Measurements from ENCODE around the gene SLC6A5.

The SLC6A5 gene

GRCh38 chr11:20589796-20590195, 9.6 kb upstream of the SLC6A5 start:
- Mint-ChIP-seq H3K9me3 (no peaks in the 10 kb centered on the region), H3K27me3 (peaks cover 40% of the 10 kb centered on the region), H3K4me3 (no peak overlapping the region), H3K4me1 (no peaks in the 10 kb centered on the region), H3K27ac (no peak overlapping the region)
- no peak for ATAC-seq
- DNase-seq, result no peak

GRCh38 chr11:20590381-20590780, 9.0 kb upstream of the SLC6A5 start:
- Mint-ChIP-seq H3K4me3 (no peak overlapping the region), H3K9me3 (no peaks in the 10 kb centered on the region), H3K27me3 (peaks cover 46% of the 10 kb centered on the region), H3K27ac (no peak overlapping the region), H3K4me1 (no peaks in the 10 kb centered on the region)
- no peak for DNase-seq
- ATAC-seq, result no peak

GRCh38 chr11:20592741-20593140, 6.7 kb upstream of the SLC6A5 start:
- Mint-ChIP-seq H3K9me3 (no peaks in the 10 kb centered on the region), H3K27me3 (peaks cover 66% of the 10 kb centered on the region), H3K27ac (no peak overlapping the region), H3K4me1 (peaks cover 14% of the 10 kb centered on the region), H3K4me3 (no peak overlapping the region)
- DNase-seq (no peak), ATAC-seq (no peak)

GRCh38 chr11:20594274-20595061, 4.9 kb upstream of the SLC6A5 start:
- H3K4me1 Mint-ChIP-seq, result peaks cover 22% of the 10 kb centered on the region
- ATAC-seq, result no peak
- DNase-seq, result no peak
- H3K9me3 Mint-ChIP-seq, result no peaks in the 10 kb centered on the region
- no peak overlapping the region for H3K27ac Mint-ChIP-seq
- no peak overlapping the region for H3K4me3 Mint-ChIP-seq
- peaks cover 69% of the 10 kb centered on the region for H3K27me3 Mint-ChIP-seq

GRCh38 chr11:20595101-20595500, 4.3 kb upstream of the SLC6A5 start:
- Mint-ChIP-seq H3K4me1 (peaks cover 22% of the 10 kb centered on the region), H3K4me3 (no peak overlapping the region), H3K27ac (no peak overlapping the region), H3K27me3 (peaks cover 70% of the 10 kb centered on the region), H3K9me3 (peaks cover 2 to 4% of the 10 kb centered on the region in 2 donors)
- no peak for ATAC-seq
- DNase-seq, result no peak

- H3K9me3 Mint-ChIP-seq, result peaks cover 5 to 8% of the 10 kb centered on the region in 2 donors
- ATAC-seq (peak; percentile 60), DNase-seq (no peak)
- peaks cover 83% of the 10 kb centered on the region for H3K27me3 Mint-ChIP-seq
- peak overlapping the region; percentile 28 to 35 for H3K4me3 Mint-ChIP-seq
- no peak overlapping the region for H3K27ac Mint-ChIP-seq
- H3K4me1 Mint-ChIP-seq, result peaks cover 22% of the 10 kb centered on the region
These were observed 2.9 kb upstream of the SLC6A5 start for GRCh38 chr11:20596205-20597153.

- peaks cover 83% of the 10 kb centered on the region for H3K27me3 Mint-ChIP-seq
- ATAC-seq, result no peak
- H3K27ac Mint-ChIP-seq, result no peak overlapping the region
These were observed 2.2 kb upstream of the SLC6A5 start for GRCh38 chr11:20597154-20597679.

GRCh38 chr11:20597680-20598484, 1.5 kb upstream of the SLC6A5 start:
- DNase-seq, result no peak
- peaks cover 5 to 8% of the 10 kb centered on the region in 2 donors for H3K9me3 Mint-ChIP-seq
- H3K4me1 Mint-ChIP-seq, result peaks cover 22% of the 10 kb centered on the region
- no peak for ATAC-seq
- peak overlapping the region in 1 of 2 donors; percentile 1 for H3K4me3 Mint-ChIP-seq
- H3K27ac Mint-ChIP-seq, result no peak overlapping the region
- H3K27me3 Mint-ChIP-seq, result peaks cover 90% of the 10 kb centered on the region

More at GRCh38 chr11:20597154-20597679, 2.2 kb upstream of the SLC6A5 start:
- Mint-ChIP-seq H3K4me3 (peak overlapping the region; percentile 1 to 35), H3K4me1 (peaks cover 22% of the 10 kb centered on the region), H3K9me3 (peaks cover 5 to 8% of the 10 kb centered on the region in 2 donors)
- no peak for DNase-seq

- peak overlapping the region in 1 of 2 donors; percentile 87 for H3K27ac Mint-ChIP-seq
- peaks cover 96% of the 10 kb centered on the region for H3K27me3 Mint-ChIP-seq
- peaks cover 22% of the 10 kb centered on the region for H3K4me1 Mint-ChIP-seq
- ATAC-seq (no peak), DNase-seq (no peak)
- H3K4me3 Mint-ChIP-seq, result no peak overlapping the region
- H3K9me3 Mint-ChIP-seq, result peaks cover 5 to 8% of the 10 kb centered on the region in 2 donors
These were observed 916 bp upstream of the SLC6A5 start for GRCh38 chr11:20598492-20598891.

- DNase-seq (no peak), ATAC-seq (no peak)
- Mint-ChIP-seq H3K27me3 (peaks cover 100% of the 10 kb centered on the region), H3K27ac (no peak overlapping the region), H3K4me1 (peaks cover 22% of the 10 kb centered on the region), H3K9me3 (peaks cover 5 to 8% of the 10 kb centered on the region in 2 donors), H3K4me3 (no peak overlapping the region)
These were observed 575 bp downstream of the SLC6A5 start for GRCh38 chr11:20600020-20600346.

- no peak overlapping the region for H3K27ac Mint-ChIP-seq
- no peak for ATAC-seq
- H3K4me3 Mint-ChIP-seq, result no peak overlapping the region
- H3K9me3 Mint-ChIP-seq, result peaks cover 5 to 8% of the 10 kb centered on the region in 2 donors
- H3K27me3 Mint-ChIP-seq, result peaks cover 100% of the 10 kb centered on the region
- peaks cover 26% of the 10 kb centered on the region for H3K4me1 Mint-ChIP-seq
- DNase-seq, result no peak
These were observed 1.1 kb downstream of the SLC6A5 start for GRCh38 chr11:20600551-20600950.

- ATAC-seq (no peak), DNase-seq (no peak)
- no peak overlapping the region for H3K27ac Mint-ChIP-seq
- H3K4me3 Mint-ChIP-seq, result no peak overlapping the region
- peaks cover 5 to 8% of the 10 kb centered on the region in 2 donors for H3K9me3 Mint-ChIP-seq
- H3K4me1 Mint-ChIP-seq, result peaks cover 31% of the 10 kb centered on the region
- peaks cover 100% of the 10 kb centered on the region for H3K27me3 Mint-ChIP-seq
These were observed 2.0 kb downstream of the SLC6A5 start for GRCh38 chr11:20601221-20601914.

- ATAC-seq, result no peak
- Mint-ChIP-seq H3K27me3 (peaks cover 99% of the 10 kb centered on the region), H3K27ac (no peak overlapping the region), H3K4me1 (peaks cover 9% of the 10 kb centered on the region), H3K4me3 (no peak overlapping the region), H3K9me3 (peaks cover 5 to 8% of the 10 kb centered on the region in 2 donors)
- DNase-seq, result no peak
These were observed 4.9 kb downstream of the SLC6A5 start for GRCh38 chr11:20604295-20604803.

- peaks cover 3 to 5% of the 10 kb centered on the region in 2 donors for H3K9me3 Mint-ChIP-seq
- peaks cover 12% of the 10 kb centered on the region for H3K4me1 Mint-ChIP-seq
- H3K4me3 Mint-ChIP-seq, result no peak overlapping the region
- H3K27me3 Mint-ChIP-seq, result peaks cover 99% of the 10 kb centered on the region
- ATAC-seq (no peak), DNase-seq (no peak)
- no peak overlapping the region for H3K27ac Mint-ChIP-seq
These were observed 5.6 kb downstream of the SLC6A5 start for GRCh38 chr11:20604864-20605601.

Measured in stimulated activated naive CD8-positive, alpha-beta T cell treated with anti-CD3 and anti-CD28 coated beads, Interleukin-15, amount 100 ng/mL, for 72 hours (primary cell).